NCI-H510A (cell line): ENCODE measurements around the gene PTPMT1.
"Not testable (repeated sequence)": the region's sequence is repeated elsewhere in the genome, so short reads cannot be mapped to it uniquely, and the experiment has no call there.

Experiments used
- DNase-seq: peaks from one replicate; lab custom pipeline; 2025; lab: John Stamatoyannopoulos, UW

The PTPMT1 gene

DNA sequence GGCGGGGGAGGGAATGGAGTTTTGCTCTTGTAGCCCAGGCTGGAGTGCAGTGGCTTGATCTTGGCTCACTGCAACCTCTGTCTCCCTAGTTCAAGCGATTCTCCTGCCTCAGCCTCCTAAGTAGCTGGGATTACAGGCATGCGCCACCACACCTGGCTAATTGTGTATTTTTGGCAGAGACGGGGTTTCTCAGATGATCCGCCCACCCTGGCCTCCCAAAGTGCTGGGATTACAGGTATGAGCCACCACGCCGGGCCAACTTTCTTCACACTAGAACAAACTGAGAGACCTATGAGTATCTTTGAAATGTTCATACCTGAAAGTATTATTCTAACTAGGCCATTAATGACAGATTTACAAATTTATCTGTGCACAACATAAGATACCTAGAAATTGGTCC lies 19.1 kb upstream of the PTPMT1 start:
- not testable (repeated sequence) for DNase-seq

DNA sequence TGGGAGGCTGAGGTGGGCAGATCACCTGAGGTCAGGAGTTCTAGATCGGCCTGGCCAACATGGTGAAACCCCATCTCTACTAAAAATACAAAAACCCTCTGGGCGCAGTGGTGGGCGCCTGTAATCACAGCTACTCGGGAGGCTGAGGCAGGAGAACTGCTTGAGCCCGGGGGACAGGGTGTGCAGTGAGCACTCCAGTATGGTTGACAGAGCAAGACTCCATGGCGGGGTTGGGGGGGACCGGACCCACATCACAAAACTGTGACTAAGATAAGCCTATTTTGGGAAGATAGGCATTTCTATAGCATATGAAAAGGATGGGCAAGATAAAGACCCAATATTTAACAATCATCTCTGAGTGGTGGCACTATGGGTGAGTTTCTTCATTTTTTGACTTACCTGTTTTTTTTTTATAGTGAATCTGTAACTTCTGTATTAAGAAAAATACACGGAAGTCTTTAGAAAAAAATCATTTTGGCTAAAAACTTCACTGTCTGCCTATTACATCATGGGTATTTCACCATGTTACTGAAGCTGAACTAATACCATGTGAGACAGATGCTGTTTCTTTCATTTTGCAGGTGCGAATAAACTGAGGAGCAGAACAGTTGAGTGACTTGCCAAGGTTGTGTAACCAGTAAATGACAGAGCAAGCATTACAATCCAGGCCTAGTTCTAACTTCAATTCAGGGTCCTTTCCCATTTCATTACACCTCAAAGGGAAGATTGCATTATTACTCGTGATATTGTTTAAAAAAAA lies 14.9 kb upstream of the PTPMT1 start:
- no peak for DNase-seq

DNA sequence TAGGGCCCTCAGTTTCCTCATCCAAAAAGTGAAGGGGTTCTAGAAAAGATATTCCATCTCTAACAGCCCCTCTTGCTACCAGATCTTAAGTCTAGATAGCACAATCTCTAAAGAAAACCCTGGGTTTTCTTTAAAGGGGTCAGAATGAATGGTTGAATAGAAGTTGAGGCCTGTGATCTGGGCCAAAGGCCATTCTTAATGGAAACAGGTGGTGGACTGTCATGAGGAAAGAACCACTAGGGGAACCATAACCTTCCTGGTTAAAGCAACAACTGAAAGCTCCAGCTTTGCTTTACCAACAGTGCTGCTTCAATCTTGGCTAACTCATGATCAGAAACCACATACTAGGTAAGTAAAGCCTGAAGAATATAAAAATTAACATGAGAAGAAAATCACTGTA lies 14.3 kb upstream of the PTPMT1 start:
- no peak for DNase-seq

DNA sequence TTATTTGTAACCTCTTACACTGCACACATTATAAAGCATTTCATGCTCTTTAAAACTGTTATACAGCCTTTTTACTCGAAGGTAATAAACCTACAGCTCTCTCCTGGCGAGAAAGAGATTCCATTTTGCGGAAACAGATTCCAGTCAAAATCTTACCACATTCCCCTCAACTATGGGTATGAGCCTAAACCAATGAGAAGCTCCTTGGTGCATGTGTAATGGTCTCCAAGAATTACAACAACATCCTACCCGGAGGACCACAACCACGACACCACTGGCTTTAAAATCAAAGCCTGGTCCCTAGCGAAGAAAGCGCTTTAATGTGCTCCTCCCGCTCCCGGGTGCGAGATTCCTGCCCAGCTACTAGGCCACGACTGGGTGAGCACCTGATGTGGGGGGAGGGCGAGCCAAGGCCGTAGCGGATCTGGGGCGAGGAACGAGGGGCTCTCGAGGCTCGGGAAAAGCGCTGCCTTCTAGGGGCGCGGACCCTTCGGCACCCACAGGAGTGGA lies 13.3 kb upstream of the PTPMT1 start:
- no peak for DNase-seq

GRCh38 chr11:47552566-47553405 lies 12.6 kb upstream of the PTPMT1 start, which contains the start of gene CELF1:
Gene CELF1 (minus strand): TSS chr11:47553132. CDS start chr11:47499523, 53,609 bp downstream.
- peak; percentile 56 for DNase-seq

- no peak for DNase-seq
Measured at GRCh38 chr11:47553406-47553743, 12.0 kb upstream of the PTPMT1 start.

- not testable (repeated sequence) for DNase-seq
Measured at GRCh38 chr11:47557004-47557403, 8.4 kb upstream of the PTPMT1 start.

DNA sequence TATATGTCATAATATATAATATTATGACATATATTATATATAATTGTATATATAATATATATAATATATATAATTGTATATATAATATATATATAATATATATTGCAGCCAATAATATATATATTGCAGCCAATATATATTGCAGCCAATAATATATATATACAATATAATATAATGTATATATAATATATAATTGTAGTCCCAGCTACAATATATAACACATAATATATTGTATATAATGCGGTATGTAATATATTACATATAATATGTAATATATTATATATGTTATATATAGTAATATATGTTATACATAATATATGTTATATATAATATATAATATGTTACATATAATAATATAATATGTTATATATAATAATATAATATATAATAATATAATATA lies 6.7 kb upstream of the PTPMT1 start:
- no peak for DNase-seq

DNA sequence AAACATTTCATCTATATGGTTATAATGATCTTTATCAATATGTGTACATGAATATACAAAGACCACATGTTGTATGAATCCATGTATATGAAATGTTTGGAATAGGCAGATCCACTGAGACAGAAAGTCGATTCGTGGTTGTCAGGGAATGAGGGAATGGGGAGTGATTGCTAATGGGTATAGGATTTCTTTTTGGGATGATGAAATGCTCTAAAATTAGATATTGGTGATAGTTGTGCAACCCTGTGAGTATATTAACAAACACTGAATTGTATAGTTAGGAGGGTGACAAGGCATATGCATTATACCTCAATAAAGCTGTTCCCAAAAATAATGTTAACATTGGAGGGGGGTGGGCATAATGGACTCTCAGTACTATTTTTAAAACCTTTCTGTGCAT lies 5.0 kb upstream of the PTPMT1 start:
- no peak for DNase-seq

GRCh38 chr11:47562393-47562792 lies 3.0 kb upstream of the PTPMT1 start:
- not testable (repeated sequence) for DNase-seq

- DNase-seq = not testable (repeated sequence)
Measured at GRCh38 chr11:47564366-47564765, 1.0 kb upstream of the PTPMT1 start.

DNA sequence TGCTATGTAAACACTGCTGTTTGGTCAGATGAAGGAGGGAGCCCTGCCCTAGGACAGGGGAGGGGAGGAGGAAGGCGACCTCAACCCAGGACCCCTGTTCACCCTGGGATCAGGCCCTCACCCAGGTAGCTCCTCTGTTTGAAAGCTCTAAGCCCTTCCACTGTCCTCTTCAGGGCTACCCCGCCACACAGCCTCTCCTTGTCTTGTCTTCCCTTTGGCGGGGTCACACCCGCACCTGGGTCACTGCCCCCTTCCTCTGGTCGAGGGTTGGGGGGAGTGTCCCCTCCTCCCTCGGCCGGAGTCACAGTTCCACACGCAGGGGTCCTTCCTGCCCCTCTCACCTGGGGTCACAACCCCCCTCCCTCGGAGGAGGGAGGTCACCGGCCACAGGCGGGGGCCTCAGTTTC lies 463 bp upstream of the PTPMT1 start:
- DNase-seq = no peak

DNA sequence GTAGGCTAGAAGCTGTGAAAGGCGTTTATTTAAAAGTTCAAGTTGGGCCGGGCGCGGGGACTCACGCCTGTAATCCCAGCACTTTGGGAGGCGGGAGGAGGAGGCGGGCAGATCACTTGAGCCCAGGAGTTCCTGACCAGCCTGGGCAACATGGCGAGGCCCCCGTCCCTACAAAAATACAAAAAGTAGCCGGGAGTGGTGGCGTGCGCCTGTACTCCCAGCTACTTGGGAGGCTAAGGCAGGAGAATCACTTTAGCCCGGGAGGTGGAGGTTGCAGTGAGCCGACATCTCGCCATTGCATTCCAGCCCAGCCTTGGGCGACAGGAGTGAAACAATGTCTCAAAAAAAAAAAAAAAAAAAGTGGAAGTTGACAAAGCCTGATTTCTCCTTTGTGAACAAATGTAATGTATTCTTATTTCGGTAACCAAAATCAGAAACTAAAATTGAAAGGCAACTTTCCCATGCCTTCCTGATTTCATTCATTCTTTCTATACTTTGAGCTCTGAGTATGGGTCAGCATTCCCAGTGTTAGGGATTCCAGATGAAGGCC lies 825 bp downstream of the PTPMT1 start:
- DNase-seq = no peak

DNA sequence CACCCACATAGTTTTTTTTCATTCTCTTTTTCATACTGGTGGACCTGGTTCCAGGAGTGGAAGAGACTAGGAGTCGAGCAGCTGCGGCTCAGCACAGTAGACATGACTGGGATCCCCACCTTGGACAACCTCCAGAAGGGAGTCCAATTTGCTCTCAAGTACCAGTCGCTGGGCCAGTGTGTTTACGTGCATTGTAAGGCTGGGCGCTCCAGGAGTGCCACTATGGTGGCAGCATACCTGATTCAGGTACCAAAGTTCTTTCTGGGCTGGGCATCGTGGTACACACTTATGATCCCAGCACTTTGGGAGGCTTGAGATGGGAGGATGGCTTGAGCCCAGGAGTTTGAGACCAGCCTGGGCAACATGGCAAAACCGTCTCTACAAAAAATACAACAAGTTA lies 4.2 kb downstream of the PTPMT1 start:
- no peak for DNase-seq

DNA sequence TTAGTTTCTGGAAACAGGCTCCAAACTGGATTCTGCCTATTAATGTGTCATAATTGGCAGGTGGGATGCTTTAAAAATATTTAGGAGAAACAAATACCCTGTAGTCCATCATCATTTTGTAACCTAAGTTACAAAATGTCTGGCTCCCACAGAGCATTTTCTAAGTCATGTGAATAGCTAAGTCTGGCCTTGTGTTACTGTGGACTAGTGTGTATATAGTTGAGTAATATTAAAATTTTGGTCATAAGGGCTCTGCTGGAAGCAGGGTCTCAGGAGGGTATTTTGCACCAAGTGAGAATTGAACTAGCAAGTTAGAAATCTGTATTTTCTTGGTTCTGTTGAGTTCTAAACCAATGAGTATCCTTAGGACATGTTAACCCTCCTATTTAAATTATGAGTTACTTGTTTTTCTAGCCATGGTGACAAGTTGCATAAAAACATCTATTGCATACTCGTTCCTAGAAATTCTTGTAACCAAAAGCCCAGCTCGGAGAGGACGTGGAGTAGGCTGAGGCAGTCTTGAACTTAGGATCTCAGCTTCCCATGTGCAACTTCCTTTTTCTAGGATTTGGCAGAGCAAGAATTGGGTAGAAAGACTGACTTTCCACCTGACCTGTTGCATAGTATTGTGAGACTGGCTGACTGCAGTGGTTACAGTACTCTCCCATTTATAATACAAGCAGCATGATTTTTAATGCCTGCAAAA lies 5.4 kb downstream of the PTPMT1 start:
- DNase-seq = no peak

DNA sequence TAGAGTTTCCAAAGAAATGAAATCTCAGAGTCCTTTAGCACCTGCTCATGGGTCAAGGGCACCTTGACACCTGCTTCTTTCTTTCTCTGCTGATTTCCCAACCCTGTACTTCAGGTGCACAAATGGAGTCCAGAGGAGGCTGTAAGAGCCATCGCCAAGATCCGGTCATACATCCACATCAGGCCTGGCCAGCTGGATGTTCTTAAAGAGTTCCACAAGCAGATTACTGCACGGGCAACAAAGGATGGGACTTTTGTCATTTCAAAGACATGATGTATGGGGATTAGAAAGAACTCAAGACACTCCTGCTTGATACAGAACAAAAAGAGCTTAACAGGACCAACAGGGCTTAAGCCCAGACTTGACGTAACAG lies 5.9 kb downstream of the PTPMT1 start:
- no peak for DNase-seq

DNA sequence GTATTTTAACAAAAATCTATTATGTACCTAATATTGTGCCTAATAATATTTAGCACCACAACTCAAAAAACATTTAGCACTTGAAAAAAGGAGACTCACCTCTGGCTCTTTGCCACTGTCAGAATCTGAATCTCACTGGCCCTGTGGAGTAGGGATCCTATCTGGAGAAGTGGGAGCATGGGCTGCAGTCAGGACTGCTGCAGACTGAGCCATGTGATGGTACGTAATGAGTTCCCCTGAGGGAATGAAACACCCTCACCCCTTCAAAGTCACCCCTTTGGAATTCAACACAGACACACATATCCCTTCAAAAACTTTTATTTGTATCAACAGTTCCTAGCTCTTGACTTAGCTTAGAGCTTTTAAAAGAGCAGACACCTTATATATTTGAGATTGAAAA lies 6.5 kb downstream of the PTPMT1 start:
- no peak for DNase-seq

DNA sequence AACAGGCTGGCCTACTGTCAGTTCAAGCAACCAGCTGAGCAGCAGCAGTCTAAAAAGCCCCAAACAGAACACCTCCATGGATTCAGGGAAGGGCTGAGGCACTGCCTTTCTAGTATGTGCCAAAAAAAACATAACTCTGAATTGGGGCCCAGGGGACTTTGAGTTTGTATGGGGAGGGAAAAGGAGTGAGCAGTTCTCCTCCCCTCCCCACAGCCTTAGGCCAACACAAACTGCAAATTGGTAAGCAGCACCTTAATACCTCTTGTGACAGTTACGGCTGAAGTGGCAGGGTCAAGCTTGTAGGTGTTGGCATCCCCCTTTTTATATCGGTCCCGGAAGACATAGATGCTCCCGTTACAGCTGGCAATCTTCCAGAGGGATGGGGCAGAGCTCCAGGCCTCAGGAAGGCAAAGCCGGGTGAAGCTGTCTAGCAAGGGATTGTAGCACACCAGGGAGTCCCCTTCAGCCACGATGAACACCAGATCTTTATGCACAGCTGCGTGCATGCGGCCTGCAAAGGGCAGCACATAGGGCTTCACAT lies 7.4 kb downstream of the PTPMT1 start:
- no peak for DNase-seq

GRCh38 chr11:47573321-47573720 lies 7.9 kb downstream of the PTPMT1 start:
- DNase-seq = no peak

- DNase-seq = no peak
Measured at GRCh38 chr11:47577460-47578041, 12.2 kb downstream of the PTPMT1 start.
